ENCODE measurements around the gene ATP6V1B1.

ATP6V1B1 gene

DNA sequence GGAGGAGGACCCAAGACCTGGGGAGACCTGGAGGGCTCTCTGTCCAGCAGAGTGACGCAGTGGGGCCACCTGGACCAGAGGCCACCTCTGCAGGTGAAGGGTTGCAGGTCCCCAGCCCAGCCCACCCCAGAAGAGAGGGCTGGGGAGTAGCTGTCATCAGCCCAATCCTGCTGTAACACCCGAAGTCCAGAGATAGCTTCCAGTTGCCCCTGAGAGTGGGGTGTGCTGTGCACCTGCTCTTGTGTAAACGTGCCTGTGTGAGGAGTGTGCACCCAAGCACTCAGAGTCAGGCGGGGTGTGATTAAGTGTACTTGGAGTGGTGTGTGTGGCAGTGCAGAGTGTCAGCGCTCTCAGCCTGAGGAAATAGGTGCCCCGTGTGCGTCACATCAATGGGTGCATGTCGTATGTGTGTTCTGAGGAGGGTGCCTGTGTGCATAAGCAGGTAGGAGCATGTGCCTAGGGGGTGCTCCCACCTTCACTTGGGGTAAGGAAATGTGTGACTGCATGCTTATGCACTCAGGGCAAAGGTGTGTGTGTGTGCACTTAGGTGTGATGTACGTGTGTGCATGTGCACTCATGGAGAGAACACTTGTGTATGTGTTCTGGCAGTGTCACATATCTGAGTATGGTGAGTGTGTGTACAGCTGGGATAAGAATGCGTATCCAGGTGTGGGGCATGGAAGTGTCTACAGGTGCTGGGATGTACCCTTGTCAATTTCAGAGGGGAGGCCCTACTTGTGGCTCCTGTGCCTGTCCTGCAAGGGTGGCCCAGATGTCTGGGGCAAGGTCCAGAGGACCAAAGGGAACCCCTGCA, 672 bp downstream of the ATP6V1B1 start:
- no peak overlapping the region for H3K4me3 ChIP-seq (ENCODE audit: low read length)
- TF ChIP-seq, protein P1, sequence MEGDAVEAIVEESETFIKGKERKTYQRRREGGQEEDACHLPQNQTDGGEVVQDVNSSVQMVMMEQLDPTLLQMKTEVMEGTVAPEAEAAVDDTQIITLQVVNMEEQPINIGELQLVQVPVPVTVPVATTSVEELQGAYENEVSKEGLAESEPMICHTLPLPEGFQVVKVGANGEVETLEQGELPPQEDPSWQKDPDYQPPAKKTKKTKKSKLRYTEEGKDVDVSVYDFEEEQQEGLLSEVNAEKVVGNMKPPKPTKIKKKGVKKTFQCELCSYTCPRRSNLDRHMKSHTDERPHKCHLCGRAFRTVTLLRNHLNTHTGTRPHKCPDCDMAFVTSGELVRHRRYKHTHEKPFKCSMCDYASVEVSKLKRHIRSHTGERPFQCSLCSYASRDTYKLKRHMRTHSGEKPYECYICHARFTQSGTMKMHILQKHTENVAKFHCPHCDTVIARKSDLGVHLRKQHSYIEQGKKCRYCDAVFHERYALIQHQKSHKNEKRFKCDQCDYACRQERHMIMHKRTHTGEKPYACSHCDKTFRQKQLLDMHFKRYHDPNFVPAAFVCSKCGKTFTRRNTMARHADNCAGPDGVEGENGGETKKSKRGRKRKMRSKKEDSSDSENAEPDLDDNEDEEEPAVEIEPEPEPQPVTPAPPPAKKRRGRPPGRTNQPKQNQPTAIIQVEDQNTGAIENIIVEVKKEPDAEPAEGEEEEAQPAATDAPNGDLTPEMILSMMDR (IDR thresholded peaks at IDR 0.05; ENCODE audit: insufficient read depth, low read depth, low read length, missing control alignments), result no peak
- no peak for DNase-seq (ENCODE audit: low read depth)

DNA sequence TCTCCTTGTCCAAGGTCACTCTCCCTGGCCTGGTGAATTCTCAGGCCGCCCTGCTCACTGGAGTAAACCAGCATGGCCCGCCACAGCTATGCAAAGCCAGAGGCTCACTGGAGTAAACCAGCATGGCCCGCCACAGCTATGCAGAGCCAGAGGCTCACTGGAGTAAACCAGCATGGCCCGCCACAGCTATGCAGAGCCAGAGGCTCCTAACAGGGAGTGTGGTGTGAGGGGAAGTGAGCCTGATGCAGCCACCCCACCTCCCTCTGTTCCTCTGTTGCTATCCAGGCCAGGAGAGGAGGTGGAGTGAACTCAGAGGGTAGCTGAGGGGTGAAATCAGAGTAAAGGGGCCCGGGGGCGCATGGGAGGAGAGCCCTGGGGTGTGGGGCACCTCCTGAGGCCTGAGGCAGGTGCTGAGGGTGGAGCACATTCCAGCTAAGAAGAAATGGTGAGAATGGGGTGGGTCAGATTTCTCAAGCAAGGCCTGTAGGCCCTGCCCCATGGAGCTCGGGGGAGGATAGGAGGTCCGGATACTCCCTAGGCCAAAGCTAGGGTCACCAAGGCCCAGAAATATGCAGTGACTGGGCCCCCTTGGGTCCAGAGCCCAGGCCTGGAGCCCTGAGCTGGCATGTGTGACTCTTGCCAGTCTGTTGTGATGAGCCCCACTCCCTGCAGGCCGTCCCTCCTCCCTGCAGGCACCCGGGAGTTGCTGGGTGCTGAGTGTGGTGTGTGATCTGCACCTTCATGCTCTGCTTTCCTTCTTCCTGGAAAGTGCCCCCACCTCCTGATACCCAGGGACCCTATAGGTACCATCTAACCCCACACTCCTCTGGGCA, 1.5 kb downstream of the ATP6V1B1 start:
- H3K4me3 ChIP-seq (ENCODE audit: low read length), result no peak overlapping the region
- no peak for DNase-seq (ENCODE audit: low read depth)
- TF ChIP-seq, protein P1 (IDR thresholded peaks at IDR 0.05; ENCODE audit: insufficient read depth, low read depth, low read length, missing control alignments), result no peak

DNA sequence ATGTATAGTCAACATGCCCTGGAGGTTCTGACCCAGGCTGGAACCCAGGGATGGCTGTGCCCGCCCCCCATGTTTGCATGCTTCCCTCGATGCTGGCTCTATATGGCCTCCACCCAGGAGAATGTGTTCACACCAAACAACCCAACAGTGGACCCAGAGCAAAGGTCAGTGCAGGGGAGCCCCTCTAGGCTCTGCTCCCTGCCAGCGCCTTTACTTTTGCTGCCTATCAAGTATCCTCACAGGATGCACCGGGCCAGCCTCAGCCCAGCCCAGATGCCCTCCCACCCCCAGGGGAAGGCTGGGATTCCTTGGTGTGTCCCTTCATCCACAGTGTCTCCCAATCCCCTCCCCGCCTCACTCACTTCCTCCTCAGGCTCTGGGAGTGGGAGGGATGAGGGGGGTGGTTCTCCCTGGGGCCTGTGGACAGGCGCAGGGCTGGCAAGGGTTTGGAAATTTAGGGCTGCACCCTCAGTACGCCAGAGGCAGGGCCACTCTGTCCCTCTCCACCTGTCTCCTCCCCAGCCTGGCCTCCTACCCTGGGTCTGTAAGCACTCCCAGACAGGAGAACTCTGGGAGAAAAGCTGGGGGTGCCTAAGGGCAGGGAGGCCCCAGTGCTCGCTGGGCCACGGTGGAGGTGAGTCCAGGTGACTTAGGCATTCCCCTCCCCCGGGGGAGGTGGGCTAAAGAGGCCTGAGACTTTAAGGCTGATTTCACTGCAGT, 2.3 kb downstream of the ATP6V1B1 start:
- DNase-seq (ENCODE audit: low read depth), result no peak
- TF ChIP-seq, protein P1 (IDR thresholded peaks at IDR 0.05; ENCODE audit: insufficient read depth, low read depth, low read length, missing control alignments), result no peak
- no peak overlapping the region for H3K4me3 ChIP-seq (ENCODE audit: low read length)

- H3K4me3 ChIP-seq (ENCODE audit: low read length), result no peak overlapping the region
- TF ChIP-seq, protein P1 (IDR thresholded peaks at IDR 0.05; ENCODE audit: insufficient read depth, low read depth, low read length, missing control alignments), result no peak
- no peak for DNase-seq (ENCODE audit: low read depth)
Observed at GRCh38 chr2:70938586-70938950, 2.9 kb downstream of the ATP6V1B1 start.

DNA sequence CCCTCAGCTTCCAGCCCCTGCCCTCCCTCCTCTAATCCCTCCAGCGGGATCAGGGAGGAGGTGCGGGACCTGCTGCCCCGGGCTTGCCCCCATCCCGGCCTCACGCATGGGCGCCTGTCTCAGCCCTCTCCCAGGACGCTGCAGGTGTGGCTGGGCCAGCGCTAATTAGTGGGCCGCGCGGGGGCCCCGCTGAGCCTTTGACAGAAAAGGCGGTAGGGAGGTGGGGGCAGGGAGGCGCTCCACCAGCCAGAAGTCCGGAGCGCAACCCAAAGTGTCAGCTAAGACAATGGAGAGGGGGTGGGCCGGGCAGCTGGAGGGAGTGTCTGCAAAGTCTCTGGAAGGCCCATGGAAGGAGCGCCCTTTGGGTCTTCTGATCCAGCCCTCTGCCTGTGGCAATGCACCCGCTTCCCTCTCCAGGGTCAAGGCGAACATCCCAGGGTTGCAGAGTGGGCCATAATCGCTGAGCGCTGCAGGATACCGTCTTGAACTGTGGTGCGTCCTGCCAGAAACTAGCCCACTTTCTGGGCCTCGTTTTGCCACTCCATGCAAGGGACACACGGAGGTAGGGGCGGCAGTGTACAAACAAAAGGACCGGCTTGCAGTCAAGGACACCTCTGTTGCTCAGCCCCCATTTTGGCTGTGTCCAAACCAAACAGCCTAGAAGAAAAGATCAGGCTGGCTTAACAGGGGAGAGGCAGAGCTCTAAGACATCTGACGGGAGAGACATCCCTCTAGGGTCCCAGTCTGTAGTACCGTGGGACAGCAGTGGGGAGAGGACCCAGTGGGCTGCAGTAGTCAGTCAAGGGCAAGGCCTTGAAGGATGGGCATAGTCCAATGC, 3.5 kb downstream of the ATP6V1B1 start:
- TF ChIP-seq, protein P1 (IDR thresholded peaks at IDR 0.05; ENCODE audit: insufficient read depth, low read depth, low read length, missing control alignments), result no peak
- H3K4me3 ChIP-seq (ENCODE audit: low read length), result no peak overlapping the region
- no peak for DNase-seq (ENCODE audit: low read depth)

Measured in epithelial cell of esophagus (primary cell).